ENCODE data around the gene CHD9NB.
"Not testable (repeated sequence)": the region's sequence is repeated elsewhere in the genome, so short reads cannot be mapped to it uniquely, and the experiment has no call there.

CHD9NB gene

DNA sequence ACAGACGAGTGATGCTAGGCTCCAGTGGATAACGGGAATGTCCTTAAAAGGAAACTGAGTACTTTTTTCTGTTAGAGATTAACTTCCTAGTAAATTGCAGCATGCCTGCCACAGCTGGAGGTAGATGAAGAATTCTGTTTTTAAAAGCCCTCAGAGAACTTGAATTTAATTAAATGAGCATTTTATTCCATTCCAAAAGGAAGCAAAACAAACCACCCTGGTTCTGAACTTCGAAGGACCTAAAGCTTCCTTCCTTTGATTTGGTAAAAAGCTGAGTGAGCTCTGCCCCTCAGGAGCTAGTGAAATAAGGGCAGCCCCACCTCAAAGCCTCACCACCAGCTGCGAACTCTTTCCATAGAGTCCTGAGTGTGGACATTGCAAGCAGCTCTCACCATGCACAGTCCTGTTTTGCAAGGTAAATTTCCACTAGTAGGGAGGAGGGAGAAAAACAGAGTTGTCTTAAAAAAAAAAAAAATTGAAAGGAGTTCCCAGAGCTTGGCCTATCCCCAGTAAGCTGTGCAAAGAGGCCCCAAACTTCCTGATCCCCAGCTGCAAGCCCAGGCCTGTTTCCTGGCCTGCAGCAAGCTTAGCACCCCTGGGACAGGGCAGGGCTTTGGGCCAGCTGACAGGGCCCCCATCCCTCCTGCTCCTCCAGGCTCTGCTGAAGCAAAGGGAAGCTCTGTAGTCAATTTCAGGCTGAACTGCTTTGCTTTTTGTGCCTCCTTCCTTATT, 11.2 kb downstream of the CHD9NB start:
- Mint-ChIP-seq H3K4me1 (peaks cover 0 to 6% of the 10 kb centered on the region in 2 donors), H3K27ac (no peak overlapping the region), H3K9me3 (peaks cover 0 to 4% of the 10 kb centered on the region in 2 donors), H3K4me3 (no peak overlapping the region), H3K36me3 (no peaks in the 10 kb centered on the region), H3K27me3 (peaks cover 19 to 20% of the 10 kb centered on the region in 2 donors)
- no peak for DNase-seq
- ATAC-seq (replicated peaks), result no peak

DNA sequence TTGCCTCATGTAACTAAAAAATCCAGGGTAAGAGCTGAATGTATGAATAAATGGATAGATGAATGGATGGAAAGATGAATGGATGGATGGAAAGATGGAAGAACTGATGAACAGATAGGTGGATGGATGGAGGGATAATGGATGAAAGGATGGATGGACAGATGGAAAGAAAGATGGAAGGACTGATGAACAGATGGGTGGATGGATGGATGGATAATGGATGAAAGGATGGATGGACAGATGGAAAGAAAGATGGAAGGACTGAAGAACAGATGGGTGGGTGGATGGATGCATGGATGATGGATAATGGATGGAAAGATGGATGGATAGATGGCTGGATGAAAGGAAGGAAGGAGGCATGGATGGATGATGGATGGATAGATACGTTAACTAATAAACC, 11.9 kb downstream of the CHD9NB start:
- Mint-ChIP-seq H3K4me1 (peaks cover 0 to 6% of the 10 kb centered on the region in 2 donors), H3K27me3 (peaks cover 19 to 20% of the 10 kb centered on the region in 2 donors), H3K4me3 (no peak overlapping the region), H3K36me3 (no peaks in the 10 kb centered on the region), H3K9me3 (peaks cover 0 to 4% of the 10 kb centered on the region in 2 donors), H3K27ac (no peak overlapping the region)
- ATAC-seq (replicated peaks) (no peak), DNase-seq (no peak)

DNA sequence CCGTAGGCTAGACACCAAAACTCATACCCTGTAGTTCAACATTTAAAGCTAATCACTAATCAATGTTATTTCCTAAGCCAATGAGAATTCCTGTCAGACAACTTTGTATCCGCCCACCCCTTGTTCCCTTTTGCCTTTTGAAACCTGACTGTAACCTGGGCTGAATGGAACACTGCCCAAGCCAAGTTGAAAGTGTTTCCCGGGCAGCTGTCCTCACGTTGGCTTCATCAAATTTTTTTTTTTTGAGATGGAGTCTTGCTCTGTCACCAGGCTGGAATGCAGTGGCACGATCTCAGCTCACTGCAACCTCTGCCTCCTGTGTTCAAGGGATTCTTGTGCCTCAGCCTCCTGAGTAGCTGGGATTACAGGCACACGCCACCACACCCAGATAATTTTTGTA, 16.0 kb downstream of the CHD9NB start:
- H3K4me1 Mint-ChIP-seq; H3K27ac Mint-ChIP-seq; ATAC-seq (replicated peaks); H3K36me3 Mint-ChIP-seq; DNase-seq; H3K9me3 Mint-ChIP-seq; H3K4me3 Mint-ChIP-seq: not testable (repeated sequence)
- H3K27me3 Mint-ChIP-seq, result peaks cover 24 to 27% of the 10 kb centered on the region in 2 donors

DNA sequence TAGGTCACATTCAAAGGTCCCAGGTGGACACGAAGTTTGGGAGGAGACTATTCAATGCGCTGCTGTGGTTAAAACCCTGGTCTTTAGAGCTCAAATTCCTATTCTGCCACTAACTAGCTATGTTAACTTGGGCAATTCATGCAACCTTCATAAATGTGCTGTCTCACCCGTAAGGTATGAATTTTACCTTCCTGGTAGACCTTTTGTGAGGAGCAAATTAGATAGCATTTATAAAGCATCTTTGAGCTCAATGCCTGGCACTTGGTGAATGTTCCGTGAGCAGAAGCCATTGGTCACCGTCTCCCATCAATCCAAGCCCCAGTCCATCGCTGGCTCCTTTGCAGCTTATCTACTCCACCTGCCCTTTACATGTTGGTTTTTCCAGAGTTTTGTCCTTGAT, 16.6 kb downstream of the CHD9NB start:
- Mint-ChIP-seq H3K4me3 (no peak overlapping the region), H3K4me1 (no peaks in the 10 kb centered on the region), H3K36me3 (no peaks in the 10 kb centered on the region), H3K9me3 (peaks cover 0 to 10% of the 10 kb centered on the region in 2 donors), H3K27ac (no peak overlapping the region), H3K27me3 (peaks cover 27% of the 10 kb centered on the region in 2 donors)
- no peak for DNase-seq
- ATAC-seq (replicated peaks), result no peak

DNA sequence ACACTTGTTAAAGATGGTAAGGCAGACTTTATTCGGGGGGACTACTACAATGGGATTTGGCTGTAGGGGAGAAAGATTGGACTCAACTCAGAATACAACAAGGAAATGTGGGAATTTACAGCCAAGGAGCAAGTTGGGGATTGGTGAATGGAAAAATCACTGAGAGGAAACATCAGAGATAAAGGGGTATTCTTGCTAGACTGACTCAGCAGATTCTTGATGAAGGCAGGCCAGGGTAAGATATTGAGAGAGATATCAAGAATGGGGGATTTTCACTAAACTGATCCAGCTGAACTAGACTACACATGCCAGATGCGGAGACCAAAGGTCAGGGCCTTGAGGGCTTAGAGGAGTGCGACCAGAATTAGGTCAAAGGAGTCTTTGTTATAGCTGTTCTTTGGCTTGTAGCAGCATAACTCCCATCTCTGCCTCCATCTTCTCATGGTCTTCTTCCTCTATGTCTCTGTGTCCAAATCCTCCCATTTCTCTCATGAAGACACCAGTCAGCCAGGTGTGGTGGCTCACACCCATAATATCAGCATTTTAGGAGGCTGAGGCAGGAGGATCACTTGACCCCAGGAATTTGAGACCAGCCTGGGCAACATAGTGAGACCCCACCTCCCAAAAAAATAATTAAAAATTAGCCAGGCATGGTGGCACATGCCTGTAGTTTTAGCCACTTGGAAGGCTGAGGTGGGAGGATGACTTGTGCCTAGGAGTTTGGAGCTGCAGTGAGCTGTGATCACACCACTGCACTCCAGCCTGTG, 17.3 kb downstream of the CHD9NB start:
- Mint-ChIP-seq H3K4me1 (no peaks in the 10 kb centered on the region), H3K9me3 (peaks cover 0 to 6% of the 10 kb centered on the region in 2 donors), H3K36me3 (no peaks in the 10 kb centered on the region), H3K27me3 (peaks cover 20 to 23% of the 10 kb centered on the region in 2 donors), H3K27ac (no peak overlapping the region), H3K4me3 (no peak overlapping the region)
- ATAC-seq (replicated peaks), result no peak
- no peak for DNase-seq

DNA sequence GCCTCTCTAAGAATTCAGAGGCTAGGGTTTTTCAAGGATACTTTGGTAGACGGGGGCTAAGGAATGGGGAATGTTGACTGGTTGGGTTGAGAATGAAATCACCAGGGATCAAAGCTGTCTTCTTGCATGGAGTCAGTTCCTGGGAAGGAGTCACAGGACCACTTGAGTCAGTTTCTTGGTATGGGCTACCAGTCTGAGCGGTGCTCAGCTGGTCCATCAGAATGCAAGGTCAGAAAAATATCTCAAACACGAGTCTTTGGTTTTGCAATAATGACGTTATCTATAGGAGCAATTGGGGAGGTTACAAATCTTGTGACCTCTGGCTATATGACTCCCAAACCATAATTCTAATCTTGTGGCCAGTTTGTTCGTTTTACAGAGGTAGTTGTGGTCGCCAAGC, 18.4 kb downstream of the CHD9NB start:
- Mint-ChIP-seq H3K27me3 (peaks cover 20 to 23% of the 10 kb centered on the region in 2 donors), H3K4me3 (no peak overlapping the region), H3K27ac (no peak overlapping the region), H3K36me3 (no peaks in the 10 kb centered on the region), H3K4me1 (no peaks in the 10 kb centered on the region), H3K9me3 (peaks cover 0 to 6% of the 10 kb centered on the region in 2 donors)
- no peak for ATAC-seq (replicated peaks)
- DNase-seq, result no peak

DNA sequence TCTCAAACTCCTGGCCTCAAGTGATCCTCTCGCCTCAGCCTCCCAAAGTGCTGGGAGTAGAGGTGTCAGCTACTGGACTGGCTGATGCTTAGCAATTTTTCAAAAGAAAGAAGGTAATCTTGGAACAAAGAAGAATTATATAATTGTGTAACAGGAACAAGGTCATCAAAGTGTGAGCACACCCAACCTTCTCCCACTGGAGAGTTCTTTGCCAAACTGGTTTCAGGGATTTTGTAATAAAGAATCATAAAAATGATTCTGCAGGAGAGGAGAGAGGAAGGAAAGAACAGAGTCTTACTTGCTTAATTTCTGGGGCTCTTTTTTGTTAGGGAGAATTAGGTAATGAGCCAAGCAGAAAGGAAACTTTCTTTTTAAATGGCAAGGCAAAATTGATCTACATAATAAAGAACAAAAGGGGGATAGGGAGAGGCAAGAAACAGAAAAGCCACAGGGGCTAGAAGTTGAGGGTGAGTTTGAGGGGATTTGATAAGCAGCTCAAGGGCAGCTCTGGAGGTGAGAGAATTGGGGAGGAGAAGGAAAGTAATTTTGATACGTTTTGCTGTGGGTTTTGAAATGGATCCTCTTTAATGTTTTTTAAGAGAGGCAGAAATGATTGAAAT, 21.3 kb downstream of the CHD9NB start:
- no peaks in the 10 kb centered on the region for H3K36me3 Mint-ChIP-seq
- H3K4me3 Mint-ChIP-seq, result no peak overlapping the region
- ATAC-seq (replicated peaks) (no peak), DNase-seq (no peak)
- H3K27me3 Mint-ChIP-seq, result peaks cover 20 to 23% of the 10 kb centered on the region in 2 donors
- H3K4me1 Mint-ChIP-seq, result no peaks in the 10 kb centered on the region
- no peak overlapping the region for H3K27ac Mint-ChIP-seq
- peaks cover 0 to 6% of the 10 kb centered on the region in 2 donors for H3K9me3 Mint-ChIP-seq

DNA sequence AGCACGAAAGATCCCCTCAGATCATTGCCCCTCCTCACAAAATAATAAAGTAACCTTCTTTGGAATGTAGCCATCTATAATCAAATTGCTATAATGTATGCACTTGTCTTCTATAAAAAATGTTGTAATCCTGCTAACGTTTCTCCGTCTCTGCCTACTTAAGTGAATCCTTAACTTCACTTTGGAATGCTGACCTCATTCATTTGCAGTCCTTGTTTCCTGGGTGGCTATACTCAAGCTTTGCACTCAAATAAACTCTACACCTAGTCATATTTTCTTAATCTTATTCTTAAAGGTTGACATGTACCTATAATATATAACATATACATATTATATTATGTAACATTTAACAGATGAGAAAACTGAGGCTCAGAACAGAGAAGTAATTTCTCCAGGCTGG, 22.7 kb downstream of the CHD9NB start:
- DNase-seq (no peak), ATAC-seq (replicated peaks) (no peak)
- Mint-ChIP-seq H3K4me1 (no peaks in the 10 kb centered on the region), H3K36me3 (no peaks in the 10 kb centered on the region), H3K27ac (no peak overlapping the region), H3K9me3 (peaks cover 0 to 6% of the 10 kb centered on the region in 2 donors), H3K4me3 (no peak overlapping the region), H3K27me3 (peaks cover 16 to 17% of the 10 kb centered on the region in 2 donors)

DNA sequence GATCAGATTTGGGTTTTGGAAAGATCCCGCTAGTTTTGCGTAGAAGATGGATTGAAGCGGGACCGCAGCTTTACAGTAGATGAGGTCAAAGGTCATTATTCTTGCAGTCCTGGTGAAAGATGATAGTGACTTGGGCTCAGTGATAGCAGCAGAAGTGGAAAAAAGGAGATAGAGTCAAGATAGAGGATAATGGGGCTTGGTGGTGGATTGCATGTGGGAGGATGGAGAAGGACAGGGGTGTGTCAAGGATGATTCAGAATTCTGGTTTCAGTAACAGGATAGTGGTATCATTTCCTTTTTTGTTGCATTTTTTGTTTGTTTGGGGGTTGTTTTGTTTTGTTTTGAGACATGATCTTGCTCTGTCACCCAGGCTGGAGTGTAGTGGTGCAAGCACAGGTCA, 28.7 kb downstream of the CHD9NB start:
- H3K4me1 Mint-ChIP-seq, result peaks cover 0 to 6% of the 10 kb centered on the region in 2 donors
- peak; percentile 39 to 59 for ATAC-seq (replicated peaks)

DNA sequence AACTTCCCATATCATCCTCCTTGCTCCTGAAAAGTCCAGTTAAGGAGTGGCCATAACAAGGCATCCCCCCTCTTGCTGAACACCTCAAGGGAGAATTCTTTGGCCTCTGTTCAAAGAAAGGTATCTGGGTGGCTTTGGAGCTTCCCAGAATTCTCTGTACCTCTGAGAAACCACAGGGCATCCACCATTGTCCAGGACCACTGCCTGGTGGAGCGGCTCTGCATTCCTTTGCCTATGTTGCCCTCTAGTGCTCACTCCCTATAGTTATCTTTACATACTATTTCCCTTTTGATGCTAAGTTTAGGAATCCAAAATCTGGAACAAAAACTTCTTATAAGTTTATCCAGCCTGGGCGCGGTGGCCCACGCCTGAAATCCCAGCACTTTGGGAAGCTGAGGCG, 30.3 kb downstream of the CHD9NB start:
- no peak overlapping the region for H3K4me3 Mint-ChIP-seq
- no peaks in the 10 kb centered on the region for H3K9me3 Mint-ChIP-seq
- DNase-seq, result no peak
- H3K4me1 Mint-ChIP-seq, result peaks cover 0 to 6% of the 10 kb centered on the region in 2 donors
- peaks cover 0 to 2% of the 10 kb centered on the region in 2 donors for H3K36me3 Mint-ChIP-seq
- peaks cover 0 to 5% of the 10 kb centered on the region in 2 donors for H3K27me3 Mint-ChIP-seq
- ATAC-seq (replicated peaks), result peak; percentile 42 to 50
- no peak overlapping the region for H3K27ac Mint-ChIP-seq

More for the DNA sequence above, 28.7 kb downstream of the CHD9NB start:
- Mint-ChIP-seq H3K36me3 (peaks cover 0 to 2% of the 10 kb centered on the region in 2 donors), H3K27me3 (peaks cover 0 to 5% of the 10 kb centered on the region in 2 donors), H3K9me3 (no peaks in the 10 kb centered on the region), H3K4me3 (no peak overlapping the region), H3K27ac (no peak overlapping the region)
- no peak for DNase-seq

DNA sequence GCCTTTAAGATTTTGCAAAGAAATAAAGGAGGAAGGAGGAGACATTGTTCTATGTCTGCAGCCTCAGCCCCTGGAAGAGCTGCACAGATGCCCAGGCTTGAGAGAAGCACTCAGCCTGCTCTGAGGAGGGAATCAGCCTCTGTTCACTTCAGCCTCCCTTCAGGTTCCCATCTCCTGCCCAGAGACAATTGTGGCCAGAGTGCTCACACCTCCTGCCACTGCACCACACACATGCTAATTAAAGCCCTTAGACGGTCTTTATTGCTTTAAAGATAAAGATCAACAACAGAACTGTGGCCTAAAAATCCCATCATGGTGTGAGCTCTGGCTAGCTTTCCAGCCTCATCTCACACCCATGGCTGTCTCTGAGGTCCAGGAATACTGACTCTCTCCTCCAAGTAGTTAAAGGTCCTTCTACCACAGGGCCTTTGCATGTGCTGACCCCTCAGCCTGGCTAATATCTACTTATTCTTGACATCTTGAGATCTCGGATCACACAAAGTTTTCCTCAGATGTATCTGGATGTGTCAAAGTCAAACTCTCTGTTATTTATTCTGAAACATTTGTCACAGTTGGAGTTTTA, 33.8 kb downstream of the CHD9NB start:
- Mint-ChIP-seq H3K4me1 (peaks cover 0 to 2% of the 10 kb centered on the region in 2 donors), H3K4me3 (no peak overlapping the region)

DNA sequence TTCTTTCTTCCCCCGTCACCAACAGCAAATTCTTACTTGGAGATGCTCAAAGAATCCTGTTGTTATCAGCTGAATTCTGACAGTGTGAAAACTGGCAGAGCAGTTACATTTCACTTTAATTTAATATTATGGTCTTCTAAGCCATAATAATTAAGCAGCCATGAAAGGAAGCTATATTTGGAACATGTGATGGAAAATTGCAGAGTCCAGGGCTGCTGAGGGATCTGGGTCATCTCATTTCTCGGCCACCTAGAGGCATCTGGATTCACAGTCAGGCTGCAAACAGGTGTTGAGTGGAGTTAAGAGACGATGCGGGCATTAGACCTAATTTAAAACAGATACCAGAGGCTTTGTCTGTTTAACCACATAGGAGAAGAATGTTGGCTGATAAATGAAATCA, 38.4 kb downstream of the CHD9NB start:
- Mint-ChIP-seq H3K27ac (no peak overlapping the region), H3K27me3 (peaks cover 21 to 36% of the 10 kb centered on the region in 2 donors), H3K4me1 (no peaks in the 10 kb centered on the region), H3K36me3 (no peaks in the 10 kb centered on the region), H3K9me3 (no peaks in the 10 kb centered on the region), H3K4me3 (no peak overlapping the region)
- DNase-seq (no peak), ATAC-seq (replicated peaks) (no peak)

More for the DNA sequence above, 33.8 kb downstream of the CHD9NB start:
- no peaks in the 10 kb centered on the region for H3K9me3 Mint-ChIP-seq
- no peak for ATAC-seq (replicated peaks)
- peaks cover 0 to 1% of the 10 kb centered on the region in 2 donors for H3K36me3 Mint-ChIP-seq
- H3K27ac Mint-ChIP-seq, result no peak overlapping the region
- DNase-seq, result no peak
- H3K27me3 Mint-ChIP-seq, result peaks cover 13 to 17% of the 10 kb centered on the region in 2 donors

DNA sequence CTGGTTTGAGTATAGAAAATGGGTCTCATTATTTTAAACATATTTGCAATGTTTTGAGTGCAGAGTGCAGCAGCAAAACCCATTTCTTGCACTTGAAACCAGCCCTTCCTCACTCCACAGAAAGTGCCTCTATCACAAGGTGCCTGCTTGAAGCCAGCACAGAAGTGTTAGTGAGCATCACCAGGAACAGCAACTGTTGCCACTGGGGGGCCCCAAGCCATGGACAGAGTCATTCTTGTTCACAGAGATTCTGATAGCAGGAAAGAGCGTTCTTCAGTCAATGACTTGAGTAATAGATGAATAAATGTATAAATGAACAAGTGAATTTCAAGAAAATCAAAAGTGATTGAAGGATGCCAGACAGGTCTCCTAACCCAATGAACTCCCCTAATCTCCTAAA, 45.6 kb downstream of the CHD9NB start:
- Mint-ChIP-seq H3K9me3 (no peaks in the 10 kb centered on the region), H3K4me1 (no peaks in the 10 kb centered on the region), H3K27me3 (peaks cover 27 to 29% of the 10 kb centered on the region in 2 donors), H3K4me3 (no peak overlapping the region), H3K36me3 (no peaks in the 10 kb centered on the region), H3K27ac (no peak overlapping the region)
- ATAC-seq (replicated peaks) (peak in 1 of 2 donors; percentile 36), DNase-seq (no peak)

DNA sequence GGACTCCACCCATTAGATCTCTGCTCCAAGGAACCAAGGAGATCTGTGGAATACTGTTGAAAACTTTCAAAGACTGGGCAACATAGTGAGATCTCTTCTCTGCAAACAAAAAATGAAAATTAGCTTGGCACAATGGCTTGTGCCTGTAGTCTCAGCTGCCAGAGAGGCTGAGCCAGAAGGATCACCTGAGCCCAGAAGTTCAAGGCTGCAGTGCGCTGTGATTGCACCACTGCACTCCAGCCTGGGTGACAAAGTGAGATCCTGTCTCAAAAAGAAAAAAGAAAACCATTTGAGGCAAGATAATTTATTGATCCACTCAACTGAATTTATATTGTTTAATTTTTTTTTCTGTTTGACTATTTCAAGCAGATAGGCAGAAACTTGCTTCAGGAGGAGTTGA, 54.8 kb downstream of the CHD9NB start:
- peaks cover 0 to 9% of the 10 kb centered on the region in 2 donors for H3K9me3 Mint-ChIP-seq
- no peak overlapping the region for H3K4me3 Mint-ChIP-seq
- peaks cover 7 to 13% of the 10 kb centered on the region in 2 donors for H3K27me3 Mint-ChIP-seq
- DNase-seq (no peak), ATAC-seq (replicated peaks) (no peak)
- no peak overlapping the region for H3K27ac Mint-ChIP-seq
- no peaks in the 10 kb centered on the region for H3K36me3 Mint-ChIP-seq
- H3K4me1 Mint-ChIP-seq, result no peaks in the 10 kb centered on the region
